ENCODE results near the gene FBXW2.

DNA sequence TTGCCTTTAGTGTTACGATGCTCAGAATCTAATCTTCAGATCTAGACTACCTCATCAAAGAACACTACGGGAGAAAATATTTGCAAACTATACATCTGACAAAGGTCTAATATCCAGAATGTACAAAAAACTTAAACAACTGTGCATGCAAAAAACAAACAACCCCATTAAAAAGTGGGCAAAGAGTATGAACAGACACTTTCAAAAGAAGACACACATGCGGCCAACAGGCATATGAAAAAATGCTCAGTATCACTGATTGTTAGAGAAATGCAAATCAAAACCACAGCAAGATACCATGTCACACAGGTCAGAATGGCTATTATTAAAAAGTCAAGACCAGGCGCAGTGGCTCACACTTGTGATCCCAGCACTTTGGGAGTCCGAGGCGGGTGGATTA lies 47.9 kb downstream of the FBXW2 start:
- TF ChIP-seq TARDBP (IDR thresholded peaks at IDR 0.05) (no peak), L3MBTL2 (conservative IDR thresholded peaks at IDR 0.05) (no peak), NFRKB (IDR thresholded peaks at IDR 0.05) (no peak), FOXM1 (IDR thresholded peaks at IDR 0.05; ENCODE audit: borderline replicate concordance) (no peak), FOXA1 (IDR thresholded peaks at IDR 0.05) (no peak), ARNT (IDR thresholded peaks at IDR 0.05) (no peak), BHLHE40 (IDR thresholded peaks at IDR 0.05; ENCODE audit: borderline replicate concordance) (no peak), ZNF384 (IDR thresholded peaks at IDR 0.05) (no peak), FOXK2 (IDR thresholded peaks at IDR 0.05) (no peak), CTBP1 (IDR thresholded peaks at IDR 0.05; ENCODE audit: borderline replicate concordance) (no peak), SP1 (IDR thresholded peaks at IDR 0.05) (no peak)
